Mesothelial cell of epicardium (in vitro differentiated cells): ENCODE measurements around the gene NTRK3. TPM values are rescaled to one million over a fixed set of nuclear protein-coding genes. Genes with fewer than 3 reads are reported as not detected.

Experiments used
- DNase-seq, 2 experiments: peaks; one replicate each; pipeline ENCODE4 v3.0.0; 2021; ENCODE audit warnings: low spot score in 2 of 2; ENCODE audit not compliant: unreplicated experiment in 2 of 2
- H3K27ac Mint-ChIP-seq: 2 replicates; pipeline ENCODE4 v1.8.0; 2021; ENCODE audit warnings: mixed read lengths
- H3K27me3 Mint-ChIP-seq: 2 replicates; pipeline ENCODE4 v1.8.0; 2021; ENCODE audit warnings: low read depth, mixed read lengths
- H3K36me3 Mint-ChIP-seq: 2 replicates; pipeline ENCODE4 v1.8.0; 2021; ENCODE audit warnings: mixed read lengths
- H3K4me1 Mint-ChIP-seq: 2 replicates; pipeline ENCODE4 v1.8.0; 2021; ENCODE audit warnings: mixed read lengths
- H3K4me3 Mint-ChIP-seq: 2 replicates; pipeline ENCODE4 v1.8.0; 2021; ENCODE audit warnings: mild to moderate bottlenecking, moderate library complexity, mixed read lengths
- H3K9me3 Mint-ChIP-seq: 2 replicates; pipeline ENCODE4 v1.8.0; 2021; ENCODE audit warnings: mixed read lengths
- CTCF ChIP-seq: fragments of 200-600 bp; sonication (generic); IDR thresholded peaks from one replicate; pipeline ENCODE4 v1.5.0; 2021; ENCODE audit warnings: antibody characterized with exemption; ENCODE audit not compliant: unreplicated experiment
- total RNA-seq: library from RNA; stranded (reverse); gene quantifications from 3 replicates; pipeline ENCODE4 v1.2.1, GENCODE V29; 2021

NTRK3 gene
- total RNA-seq = 1.8 to 2.1 TPM (median 1.8 TPM) in 3 replicates

- H3K4me3 Mint-ChIP-seq = peak within 1 kb of the TSS; percentile 74
- peaks cover 25% of the 10 kb centered on the region for H3K4me1 Mint-ChIP-seq
- TF ChIP-seq CTCF = no peak
- DNase-seq = no peak
- H3K9me3 Mint-ChIP-seq = no peaks in the 10 kb centered on the region
- peaks cover 93% of the 10 kb centered on the region for H3K27me3 Mint-ChIP-seq
- peak within 1 kb of the TSS; percentile 56 for H3K27ac Mint-ChIP-seq
- no peaks in the 10 kb centered on the region for H3K36me3 Mint-ChIP-seq
Measured at GRCh38 chr15:88256279-88257230, at the start of gene NTRK3. TSS of gene NTRK3 (minus strand) at chr15:88256739. CDS start at chr15:88256153, 586 bp downstream.

GRCh38 chr15:88303395-88303794 is 46.9 kb upstream of the NTRK3 start:
- Mint-ChIP-seq H3K4me1 (no peaks in the 10 kb centered on the region), H3K27ac (no peak overlapping the region), H3K4me3 (no peak overlapping the region), H3K36me3 (no peaks in the 10 kb centered on the region), H3K9me3 (no peaks in the 10 kb centered on the region), H3K27me3 (peaks cover 32% of the 10 kb centered on the region)
- no peak for DNase-seq
- no peak for TF ChIP-seq CTCF

GRCh38 chr15:88302373-88302772 is 45.8 kb upstream of the NTRK3 start:
- Mint-ChIP-seq H3K4me3 (no peak overlapping the region), H3K27me3 (peaks cover 31% of the 10 kb centered on the region), H3K4me1 (no peaks in the 10 kb centered on the region), H3K36me3 (no peaks in the 10 kb centered on the region), H3K27ac (no peak overlapping the region), H3K9me3 (no peaks in the 10 kb centered on the region)
- no peak for TF ChIP-seq CTCF
- DNase-seq = no peak

- no peaks in the 10 kb centered on the region for H3K9me3 Mint-ChIP-seq
- no peak overlapping the region for H3K4me3 Mint-ChIP-seq
- no peak overlapping the region for H3K27ac Mint-ChIP-seq
- TF ChIP-seq CTCF = no peak
- H3K36me3 Mint-ChIP-seq = no peaks in the 10 kb centered on the region
- DNase-seq = no peak
- H3K27me3 Mint-ChIP-seq = peaks cover 42% of the 10 kb centered on the region
- no peaks in the 10 kb centered on the region for H3K4me1 Mint-ChIP-seq
Measured at GRCh38 chr15:88301311-88301710, 44.8 kb upstream of the NTRK3 start.

GRCh38 chr15:88300861-88301260 is 44.3 kb upstream of the NTRK3 start:
- DNase-seq = no peak
- no peak overlapping the region for H3K27ac Mint-ChIP-seq
- no peaks in the 10 kb centered on the region for H3K9me3 Mint-ChIP-seq
- no peak overlapping the region for H3K4me3 Mint-ChIP-seq
- H3K27me3 Mint-ChIP-seq = peaks cover 45% of the 10 kb centered on the region
- H3K4me1 Mint-ChIP-seq = no peaks in the 10 kb centered on the region
- H3K36me3 Mint-ChIP-seq = no peaks in the 10 kb centered on the region
- no peak for TF ChIP-seq CTCF
